Activated CD4-positive, alpha-beta T cell treated with anti-CD3 and anti-CD28 coated beads, Interleukin-2, amount 50 U/mL, for 4 hours (primary cell): ENCODE data around the gene TMC6.
"Not testable (repeated sequence)": the region's sequence is repeated elsewhere in the genome, so short reads cannot be mapped to it uniquely, and the experiment has no call there.

ENCODE experiments used
- DNase-seq, 2 experiments: peaks; one replicate each; pipeline ENCODE4 v3.0.0-alpha.2; 2020

Gene TMC6, protein sequence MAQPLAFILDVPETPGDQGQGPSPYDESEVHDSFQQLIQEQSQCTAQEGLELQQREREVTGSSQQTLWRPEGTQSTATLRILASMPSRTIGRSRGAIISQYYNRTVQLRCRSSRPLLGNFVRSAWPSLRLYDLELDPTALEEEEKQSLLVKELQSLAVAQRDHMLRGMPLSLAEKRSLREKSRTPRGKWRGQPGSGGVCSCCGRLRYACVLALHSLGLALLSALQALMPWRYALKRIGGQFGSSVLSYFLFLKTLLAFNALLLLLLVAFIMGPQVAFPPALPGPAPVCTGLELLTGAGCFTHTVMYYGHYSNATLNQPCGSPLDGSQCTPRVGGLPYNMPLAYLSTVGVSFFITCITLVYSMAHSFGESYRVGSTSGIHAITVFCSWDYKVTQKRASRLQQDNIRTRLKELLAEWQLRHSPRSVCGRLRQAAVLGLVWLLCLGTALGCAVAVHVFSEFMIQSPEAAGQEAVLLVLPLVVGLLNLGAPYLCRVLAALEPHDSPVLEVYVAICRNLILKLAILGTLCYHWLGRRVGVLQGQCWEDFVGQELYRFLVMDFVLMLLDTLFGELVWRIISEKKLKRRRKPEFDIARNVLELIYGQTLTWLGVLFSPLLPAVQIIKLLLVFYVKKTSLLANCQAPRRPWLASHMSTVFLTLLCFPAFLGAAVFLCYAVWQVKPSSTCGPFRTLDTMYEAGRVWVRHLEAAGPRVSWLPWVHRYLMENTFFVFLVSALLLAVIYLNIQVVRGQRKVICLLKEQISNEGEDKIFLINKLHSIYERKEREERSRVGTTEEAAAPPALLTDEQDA

GRCh38 chr17:78128551-78129350 lies at the start of gene TMC6:
TSS of gene TMC6 (minus strand) at chr17:78128755. CDS start at chr17:78126832, 1,923 bp downstream.
- DNase-seq = peak; percentile 60 to 64

DNA sequence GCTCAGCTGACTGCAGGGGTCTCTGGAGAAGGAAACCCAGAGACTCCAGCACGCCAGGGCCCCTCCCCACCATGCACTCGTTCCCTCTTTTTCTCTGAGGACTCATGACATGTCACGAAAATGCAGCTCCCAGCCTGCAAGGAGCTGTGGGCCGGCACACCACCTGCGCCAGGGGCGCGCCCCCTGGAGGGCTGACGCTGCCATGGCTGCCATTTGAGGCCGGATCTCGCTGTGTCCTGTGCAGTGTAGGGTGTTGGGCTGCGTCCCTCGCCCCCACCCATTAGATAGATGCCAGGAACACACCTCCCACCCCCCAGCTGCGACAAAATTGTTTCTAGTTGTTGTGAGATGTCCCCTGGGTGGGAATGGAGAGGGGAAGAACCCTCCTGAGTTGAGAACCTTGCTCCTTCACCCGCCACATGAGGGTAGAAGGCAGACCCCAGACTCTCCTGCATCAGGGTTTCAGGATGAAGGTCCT lies 48.0 kb upstream of the TMC6 start:
- DNase-seq = peak; percentile 65 to 70

DNA sequence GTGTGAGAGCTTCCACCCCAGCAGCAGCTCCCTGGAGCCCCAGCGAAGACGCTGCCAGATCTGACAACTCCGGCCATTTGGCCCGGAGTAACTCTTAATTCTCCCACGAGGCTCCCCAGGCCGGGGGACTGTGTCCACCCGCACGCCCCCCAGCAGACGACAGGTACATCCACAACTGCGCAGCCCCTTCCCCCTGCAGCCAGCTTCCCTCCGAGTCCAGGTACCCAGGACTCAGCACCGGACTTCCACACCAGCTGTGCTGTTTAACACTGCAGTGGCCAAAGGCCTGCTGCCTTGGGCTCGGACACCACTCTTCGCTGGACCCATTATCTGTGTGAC lies 47.1 kb upstream of the TMC6 start:
- DNase-seq = no peak

GRCh38 chr17:78174870-78175642 lies 46.5 kb upstream of the TMC6 start:
- DNase-seq = no peak

DNA sequence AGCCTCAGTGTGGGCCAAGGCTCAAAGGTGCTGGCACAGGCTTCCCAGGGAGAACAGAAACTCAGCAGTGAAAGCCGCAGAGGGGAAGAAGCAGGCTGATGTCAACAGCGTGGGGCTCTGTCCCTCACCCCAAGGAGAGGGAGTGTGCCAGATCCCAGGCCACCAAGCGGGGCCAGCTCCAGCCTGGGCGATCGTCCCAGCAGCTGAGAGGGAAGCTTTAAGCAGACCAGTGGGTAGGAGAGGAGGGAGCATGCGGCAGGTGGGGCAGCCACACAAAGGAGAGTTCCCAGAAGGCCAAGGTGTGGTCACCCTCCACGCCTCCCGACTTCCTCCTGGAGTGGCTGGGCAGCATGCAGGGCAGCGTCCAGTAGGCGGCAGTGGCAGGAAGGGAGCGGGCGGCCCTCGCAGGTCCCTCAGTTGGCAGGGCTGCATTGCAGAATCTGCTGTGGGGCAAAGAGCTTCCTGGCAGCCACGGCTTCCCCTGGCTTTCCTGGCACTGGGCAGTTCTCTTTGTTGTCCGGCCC lies 45.9 kb upstream of the TMC6 start:
- DNase-seq = no peak

DNA sequence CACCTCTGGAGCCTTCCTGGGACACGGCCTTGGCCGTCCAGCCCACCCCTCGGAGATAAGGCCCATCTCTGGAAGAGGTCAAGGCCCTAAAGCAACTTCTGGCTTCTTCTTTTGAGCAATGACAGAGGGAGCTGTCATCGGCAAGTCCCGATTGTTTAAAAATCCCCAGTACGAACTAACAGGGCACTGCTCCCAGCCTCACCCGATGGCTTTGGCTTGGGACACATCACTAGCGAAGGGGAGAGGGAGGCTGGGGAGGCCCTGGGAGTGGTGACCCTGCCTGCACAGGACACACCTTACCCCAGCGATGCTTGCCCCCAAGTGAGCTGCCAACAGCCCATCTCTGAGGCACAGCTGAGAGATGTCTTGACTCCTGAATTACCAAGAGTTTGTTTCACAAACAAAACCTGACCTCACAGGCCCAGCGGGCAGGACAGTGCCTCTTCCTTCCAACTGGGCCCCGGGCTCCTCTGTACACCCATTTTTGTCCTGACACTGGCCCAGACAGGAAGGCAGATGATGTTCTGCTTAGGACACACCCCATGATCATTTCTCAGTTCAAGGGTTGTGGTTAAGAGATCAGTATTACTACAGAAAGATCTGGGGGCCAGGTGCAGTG lies 44.7 kb upstream of the TMC6 start:
- DNase-seq = no peak

GRCh38 chr17:78172249-78173051 lies 43.9 kb upstream of the TMC6 start:
- DNase-seq = no peak

GRCh38 chr17:78171591-78172248 lies 43.2 kb upstream of the TMC6 start:
- DNase-seq = not testable (repeated sequence)

- DNase-seq = no peak
Measured at GRCh38 chr17:78170692-78171590, 42.4 kb upstream of the TMC6 start.

GRCh38 chr17:78168903-78169793 lies 40.6 kb upstream of the TMC6 start:
- peak; percentile 39 to 57 for DNase-seq

- peak; percentile 78 to 81 for DNase-seq
Measured at GRCh38 chr17:78168242-78168902, 39.8 kb upstream of the TMC6 start, which contains the start of gene SYNGR2. TSS of gene SYNGR2 (plus strand) at chr17:78168581. CDS start at chr17:78168617, 36 bp downstream.

GRCh38 chr17:78166416-78166815 lies 37.9 kb upstream of the TMC6 start:
- no peak for DNase-seq

DNA sequence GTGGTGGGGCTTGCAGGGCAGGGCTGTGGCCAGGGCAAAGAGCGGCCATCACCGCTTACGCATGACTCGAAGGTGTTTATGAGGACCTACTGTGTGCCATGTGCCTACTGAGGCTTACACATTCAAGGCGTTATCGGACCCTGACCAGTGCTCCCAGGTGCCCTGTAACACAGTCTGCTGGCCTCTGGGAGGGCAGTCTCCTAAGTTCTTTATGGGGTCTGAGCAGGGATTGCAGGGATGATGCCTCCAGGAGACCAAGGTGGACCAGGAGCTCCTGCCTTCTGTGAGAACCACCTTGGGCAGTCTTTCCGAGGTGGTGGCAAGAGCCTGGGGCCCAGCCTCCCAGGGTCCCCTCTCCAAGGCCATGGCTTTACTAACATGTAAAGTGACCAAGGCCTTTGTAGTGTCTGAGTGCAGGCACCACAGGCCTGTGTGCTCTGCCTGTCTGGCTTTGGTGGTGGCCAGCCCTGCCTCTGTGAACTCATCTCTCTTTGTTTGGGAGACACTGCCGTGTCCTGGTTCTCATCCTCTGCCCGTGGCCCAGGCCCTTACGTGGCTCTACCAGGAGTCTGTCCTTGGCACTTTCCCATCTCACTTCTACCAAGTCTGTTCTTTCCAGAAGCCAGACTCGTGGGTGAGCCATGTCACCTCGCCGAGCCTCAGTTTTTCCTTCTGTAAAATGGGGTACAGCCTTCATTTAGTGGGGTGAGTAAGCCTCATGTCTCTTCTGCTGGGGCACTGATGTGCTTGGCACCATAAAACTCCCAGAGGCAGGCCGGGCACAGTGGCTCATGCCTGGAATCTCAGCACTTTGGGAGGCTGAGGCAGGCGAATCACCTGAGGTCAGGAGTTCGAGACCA lies 36.4 kb upstream of the TMC6 start:
- DNase-seq = no peak

- DNase-seq = no peak
Measured at GRCh38 chr17:78163881-78164747, 35.6 kb upstream of the TMC6 start.

DNA sequence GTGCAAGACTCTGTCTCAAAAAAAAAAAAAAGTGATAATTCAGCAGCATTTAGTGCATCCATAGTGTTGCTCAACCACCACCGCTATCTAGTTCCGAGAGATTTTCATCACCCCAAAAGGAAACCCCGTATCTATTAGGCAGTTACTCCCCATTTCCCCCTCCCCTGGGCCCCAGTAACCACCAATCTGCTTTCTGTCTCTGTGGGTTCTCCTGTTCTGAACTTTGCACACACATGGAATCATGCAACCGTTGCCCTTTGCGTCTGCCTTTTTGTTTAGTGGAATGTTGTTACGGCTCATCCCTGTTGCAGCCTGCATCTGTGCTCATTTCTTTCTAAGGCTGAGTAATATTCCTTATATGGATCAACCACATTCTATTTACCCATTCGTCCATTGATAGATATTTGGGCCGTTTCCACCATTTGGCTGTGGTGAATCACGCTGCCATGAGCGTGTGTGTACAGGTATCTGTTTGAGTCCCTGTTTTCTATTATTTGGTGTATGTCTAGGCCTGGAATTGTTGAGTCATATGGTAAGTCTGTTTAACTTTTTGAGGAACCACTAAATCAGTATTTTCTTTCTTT lies 31.1 kb upstream of the TMC6 start:
- no peak for DNase-seq
